ENCODE measurements around the gene SFT2D3. TPM values are rescaled to one million over a fixed set of nuclear protein-coding genes. Genes with fewer than 3 reads are reported as not detected.

SFT2D3 gene
- total and polyA plus RNA-seq, 2 of the 13 experiments (the other 11 are each of a cell fraction or from before 2014, with no cell fraction given) = 8.3 to 9.4 TPM

DNA sequence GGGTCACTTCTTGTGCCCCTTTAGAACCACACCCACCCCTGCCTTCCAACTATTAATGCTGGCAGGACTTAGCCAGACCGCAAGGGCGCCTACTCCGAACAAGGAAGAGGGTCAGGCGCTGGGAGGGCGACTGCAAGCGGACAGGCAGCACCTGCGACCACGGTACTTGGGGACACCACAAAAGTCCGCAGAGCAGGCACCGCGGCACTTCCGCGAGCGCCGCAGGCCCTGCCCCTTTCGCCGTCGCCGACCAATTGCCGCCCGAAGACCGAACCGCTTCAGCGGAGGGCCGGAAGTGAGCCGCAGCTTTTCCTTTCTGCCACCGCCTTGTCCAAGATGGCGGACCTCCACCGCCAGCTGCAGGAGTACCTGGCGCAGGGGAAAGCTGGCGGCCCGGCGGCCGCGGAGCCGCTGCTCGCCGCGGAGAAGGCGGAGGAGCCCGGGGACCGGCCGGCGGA lies at the start of gene SFT2D3 (continued):
- TF ChIP-seq, protein P1, sequence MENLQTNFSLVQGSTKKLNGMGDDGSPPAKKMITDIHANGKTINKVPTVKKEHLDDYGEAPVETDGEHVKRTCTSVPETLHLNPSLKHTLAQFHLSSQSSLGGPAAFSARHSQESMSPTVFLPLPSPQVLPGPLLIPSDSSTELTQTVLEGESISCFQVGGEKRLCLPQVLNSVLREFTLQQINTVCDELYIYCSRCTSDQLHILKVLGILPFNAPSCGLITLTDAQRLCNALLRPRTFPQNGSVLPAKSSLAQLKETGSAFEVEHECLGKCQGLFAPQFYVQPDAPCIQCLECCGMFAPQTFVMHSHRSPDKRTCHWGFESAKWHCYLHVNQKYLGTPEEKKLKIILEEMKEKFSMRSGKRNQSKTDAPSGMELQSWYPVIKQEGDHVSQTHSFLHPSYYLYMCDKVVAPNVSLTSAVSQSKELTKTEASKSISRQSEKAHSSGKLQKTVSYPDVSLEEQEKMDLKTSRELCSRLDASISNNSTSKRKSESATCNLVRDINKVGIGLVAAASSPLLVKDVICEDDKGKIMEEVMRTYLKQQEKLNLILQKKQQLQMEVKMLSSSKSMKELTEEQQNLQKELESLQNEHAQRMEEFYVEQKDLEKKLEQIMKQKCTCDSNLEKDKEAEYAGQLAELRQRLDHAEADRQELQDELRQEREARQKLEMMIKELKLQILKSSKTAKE (CRISPR knock-in tag; IDR thresholded peaks at IDR 0.05; ENCODE audit: borderline replicate concordance) = no peak; the same call in 1 of the 2 replicates
- TF ChIP-seq, protein P2, sequence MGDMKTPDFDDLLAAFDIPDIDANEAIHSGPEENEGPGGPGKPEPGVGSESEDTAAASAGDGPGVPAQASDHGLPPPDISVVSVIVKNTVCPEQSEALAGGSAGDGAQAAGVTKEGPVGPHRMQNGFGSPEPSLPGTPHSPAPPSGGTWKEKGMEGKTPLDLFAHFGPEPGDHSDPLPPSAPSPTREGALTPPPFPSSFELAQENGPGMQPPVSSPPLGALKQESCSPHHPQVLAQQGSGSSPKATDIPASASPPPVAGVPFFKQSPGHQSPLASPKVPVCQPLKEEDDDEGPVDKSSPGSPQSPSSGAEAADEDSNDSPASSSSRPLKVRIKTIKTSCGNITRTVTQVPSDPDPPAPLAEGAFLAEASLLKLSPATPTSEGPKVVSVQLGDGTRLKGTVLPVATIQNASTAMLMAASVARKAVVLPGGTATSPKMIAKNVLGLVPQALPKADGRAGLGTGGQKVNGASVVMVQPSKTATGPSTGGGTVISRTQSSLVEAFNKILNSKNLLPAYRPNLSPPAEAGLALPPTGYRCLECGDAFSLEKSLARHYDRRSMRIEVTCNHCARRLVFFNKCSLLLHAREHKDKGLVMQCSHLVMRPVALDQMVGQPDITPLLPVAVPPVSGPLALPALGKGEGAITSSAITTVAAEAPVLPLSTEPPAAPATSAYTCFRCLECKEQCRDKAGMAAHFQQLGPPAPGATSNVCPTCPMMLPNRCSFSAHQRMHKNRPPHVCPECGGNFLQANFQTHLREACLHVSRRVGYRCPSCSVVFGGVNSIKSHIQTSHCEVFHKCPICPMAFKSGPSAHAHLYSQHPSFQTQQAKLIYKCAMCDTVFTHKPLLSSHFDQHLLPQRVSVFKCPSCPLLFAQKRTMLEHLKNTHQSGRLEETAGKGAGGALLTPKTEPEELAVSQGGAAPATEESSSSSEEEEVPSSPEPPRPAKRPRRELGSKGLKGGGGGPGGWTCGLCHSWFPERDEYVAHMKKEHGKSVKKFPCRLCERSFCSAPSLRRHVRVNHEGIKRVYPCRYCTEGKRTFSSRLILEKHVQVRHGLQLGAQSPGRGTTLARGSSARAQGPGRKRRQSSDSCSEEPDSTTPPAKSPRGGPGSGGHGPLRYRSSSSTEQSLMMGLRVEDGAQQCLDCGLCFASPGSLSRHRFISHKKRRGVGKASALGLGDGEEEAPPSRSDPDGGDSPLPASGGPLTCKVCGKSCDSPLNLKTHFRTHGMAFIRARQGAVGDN (CRISPR knock-in tag; IDR thresholded peaks at IDR 0.05) = peak; percentile 66; the same call in 1 of the 2 replicates
- TF ChIP-seq KLF15 (CRISPR knock-in tag; IDR thresholded peaks at IDR 0.05; ENCODE audit: borderline replicate concordance) (peak; percentile 88; the same call in 1 of the 2 replicates), ZNF335 (CRISPR knock-in tag; IDR thresholded peaks at IDR 0.05) (0 out of 2 replicates have a peak, but pooled peaks have one; percentile 70), ZNF841 (CRISPR knock-in tag; IDR thresholded peaks at IDR 0.05; ENCODE audit: borderline replicate concordance) (no peak), SIX4 (CRISPR knock-in tag; IDR thresholded peaks at IDR 0.05) (no peak), ZHX2 (IDR thresholded peaks at IDR 0.05; ENCODE audit: low read depth) (peak; percentile 85), ZHX2 (CRISPR knock-in tag; IDR thresholded peaks at IDR 0.05; ENCODE audit: borderline replicate concordance) (no peak), NFKBIZ (CRISPR knock-in tag; IDR thresholded peaks at IDR 0.05) (0 out of 2 replicates have a peak, but pooled peaks have one; percentile 52), NR0B2 (CRISPR knock-in tag; IDR thresholded peaks at IDR 0.05) (no peak; the same call in 1 of the 2 replicates), ZNF792 (CRISPR knock-in tag; IDR thresholded peaks at IDR 0.05) (peak; percentile 58), ZNF556 (CRISPR knock-in tag; IDR thresholded peaks at IDR 0.05; ENCODE audit: borderline replicate concordance) (peak; percentile 93), ZNF780A (CRISPR knock-in tag; IDR thresholded peaks at IDR 0.05) (no peak; the same call in 1 of the 2 replicates)
- TF ChIP-seq, protein P3, sequence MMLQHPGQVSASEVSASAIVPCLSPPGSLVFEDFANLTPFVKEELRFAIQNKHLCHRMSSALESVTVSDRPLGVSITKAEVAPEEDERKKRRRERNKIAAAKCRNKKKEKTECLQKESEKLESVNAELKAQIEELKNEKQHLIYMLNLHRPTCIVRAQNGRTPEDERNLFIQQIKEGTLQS (CRISPR knock-in tag; IDR thresholded peaks at IDR 0.05) = peak; percentile 50; the same call in 1 of the 2 replicates

Data from HepG2 (cell line).